22Rv1 (cell line): ENCODE data around the gene NKIRAS2.

ENCODE experiments used
- ZFX ChIP-seq: fragments of 450-650 bp; IDR thresholded peaks from 2 replicates; pipeline ENCODE4 v1.6.1; 2017; ENCODE audit warnings: antibody characterized with exemption, borderline replicate concordance
- TF ChIP-seq, protein P1 (sequence below): fragments of 450-650 bp; IDR thresholded peaks from 2 replicates; pipeline ENCODE4 v1.5.1; 2017; ENCODE audit warnings: mild to moderate bottlenecking

DNA sequence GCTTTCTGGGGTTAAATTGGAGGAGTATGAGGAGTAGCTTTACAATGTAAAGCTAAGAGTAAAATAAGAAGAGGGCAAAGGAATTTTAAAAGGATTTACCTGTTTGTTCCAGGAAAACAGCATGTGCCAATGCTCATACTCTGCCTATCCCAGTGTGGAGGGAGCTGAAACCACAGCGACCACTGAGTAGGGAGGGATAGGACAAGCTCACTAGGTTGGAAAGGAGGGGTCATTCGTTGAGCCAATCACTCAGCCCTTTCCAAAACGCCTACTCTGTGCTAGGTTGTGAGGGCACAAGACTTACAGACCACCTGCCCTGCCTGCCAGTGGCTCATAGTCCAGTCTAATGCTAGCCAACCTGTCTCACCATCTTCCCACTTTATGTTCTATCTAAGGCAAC lies 1.6 kb upstream of the NKIRAS2 start:
- TF ChIP-seq, protein P1, sequence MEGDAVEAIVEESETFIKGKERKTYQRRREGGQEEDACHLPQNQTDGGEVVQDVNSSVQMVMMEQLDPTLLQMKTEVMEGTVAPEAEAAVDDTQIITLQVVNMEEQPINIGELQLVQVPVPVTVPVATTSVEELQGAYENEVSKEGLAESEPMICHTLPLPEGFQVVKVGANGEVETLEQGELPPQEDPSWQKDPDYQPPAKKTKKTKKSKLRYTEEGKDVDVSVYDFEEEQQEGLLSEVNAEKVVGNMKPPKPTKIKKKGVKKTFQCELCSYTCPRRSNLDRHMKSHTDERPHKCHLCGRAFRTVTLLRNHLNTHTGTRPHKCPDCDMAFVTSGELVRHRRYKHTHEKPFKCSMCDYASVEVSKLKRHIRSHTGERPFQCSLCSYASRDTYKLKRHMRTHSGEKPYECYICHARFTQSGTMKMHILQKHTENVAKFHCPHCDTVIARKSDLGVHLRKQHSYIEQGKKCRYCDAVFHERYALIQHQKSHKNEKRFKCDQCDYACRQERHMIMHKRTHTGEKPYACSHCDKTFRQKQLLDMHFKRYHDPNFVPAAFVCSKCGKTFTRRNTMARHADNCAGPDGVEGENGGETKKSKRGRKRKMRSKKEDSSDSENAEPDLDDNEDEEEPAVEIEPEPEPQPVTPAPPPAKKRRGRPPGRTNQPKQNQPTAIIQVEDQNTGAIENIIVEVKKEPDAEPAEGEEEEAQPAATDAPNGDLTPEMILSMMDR: no peak
- TF ChIP-seq ZFX: no peak
